HS-27A (cell line): ENCODE data around the gene IFITM1.
"Not testable (repeated sequence)": the region's sequence is repeated elsewhere in the genome, so short reads cannot be mapped to it uniquely, and the experiment has no call there.

ENCODE experiments used
- DNase-seq: peaks from one replicate; pipeline ENCODE4 v3.0.0-alpha.2; 2012; ENCODE audit warnings: low read depth, missing footprints

The IFITM1 gene

GRCh38 chr11:313787-314553 is at the start of gene IFITM1:
IFITM1 (plus strand) TSS chr11:314040; CDS start chr11:314171, 131 bp downstream.
- no peak for DNase-seq

DNA sequence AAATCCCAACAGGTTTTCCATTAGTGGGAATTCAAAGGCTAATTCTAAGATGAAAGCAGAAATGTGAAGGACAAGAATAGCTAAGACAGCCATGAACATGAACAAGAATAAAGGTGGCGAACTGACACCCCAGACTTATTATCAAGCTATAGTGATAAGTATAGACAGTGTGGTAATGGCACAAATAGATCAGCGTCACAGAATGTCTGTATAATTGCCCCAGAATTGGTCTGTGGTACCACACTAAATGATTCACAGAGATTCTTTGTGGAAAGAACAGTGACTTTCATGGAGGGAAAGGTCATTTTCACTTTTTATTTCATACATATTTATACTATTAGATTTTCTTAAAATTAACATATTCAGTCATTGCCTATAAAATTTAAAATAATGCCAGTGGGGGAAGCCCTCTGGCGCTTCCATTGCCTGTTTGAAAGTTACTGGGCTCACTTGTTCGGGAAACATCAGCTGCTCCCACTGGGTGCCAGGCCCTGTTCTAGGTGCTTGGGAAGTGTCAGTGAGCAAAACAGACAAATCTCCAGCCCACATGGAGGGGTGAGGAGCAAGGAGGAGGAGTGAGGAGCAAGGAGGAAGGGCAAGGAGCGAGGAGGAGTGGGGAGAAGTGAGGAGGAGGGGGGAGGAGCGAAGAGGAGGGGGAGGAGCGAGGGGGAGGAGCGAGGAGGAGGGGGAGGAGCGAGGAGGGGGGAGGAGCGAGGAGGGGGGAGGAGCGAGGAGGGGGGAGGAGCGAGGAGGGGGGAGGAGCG is 47.0 kb upstream of the IFITM1 start:
- DNase-seq: no peak

DNA sequence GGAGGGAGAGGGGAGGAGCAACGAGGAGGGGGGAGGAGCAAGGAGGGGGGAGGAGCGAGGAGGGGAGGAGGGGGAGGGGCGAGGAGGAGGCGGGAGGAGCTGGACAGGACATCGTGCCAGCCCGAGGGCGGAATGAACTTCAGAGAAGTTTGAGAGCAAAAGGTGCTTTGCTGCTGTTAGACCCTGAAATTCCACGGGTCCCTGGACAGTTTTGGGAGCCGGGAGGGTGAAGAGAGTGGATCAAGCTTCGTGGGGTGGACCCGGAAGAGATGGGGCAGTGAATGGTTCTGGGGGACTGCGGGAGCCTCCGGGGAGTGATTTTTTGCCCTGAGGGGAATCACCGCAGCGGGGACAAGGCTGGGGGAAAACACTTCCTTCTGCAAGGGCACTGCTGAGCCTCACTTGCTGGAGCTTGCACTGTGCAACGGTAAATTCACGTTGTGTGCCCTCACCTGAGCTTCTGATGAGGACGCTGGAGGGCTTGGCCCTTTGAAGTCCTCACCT is 46.3 kb upstream of the IFITM1 start:
- DNase-seq: no peak

- DNase-seq: not testable (repeated sequence)
Measured at GRCh38 chr11:268716-269145, 45.1 kb upstream of the IFITM1 start.

GRCh38 chr11:269146-269890 is 44.5 kb upstream of the IFITM1 start:
- no peak for DNase-seq

DNA sequence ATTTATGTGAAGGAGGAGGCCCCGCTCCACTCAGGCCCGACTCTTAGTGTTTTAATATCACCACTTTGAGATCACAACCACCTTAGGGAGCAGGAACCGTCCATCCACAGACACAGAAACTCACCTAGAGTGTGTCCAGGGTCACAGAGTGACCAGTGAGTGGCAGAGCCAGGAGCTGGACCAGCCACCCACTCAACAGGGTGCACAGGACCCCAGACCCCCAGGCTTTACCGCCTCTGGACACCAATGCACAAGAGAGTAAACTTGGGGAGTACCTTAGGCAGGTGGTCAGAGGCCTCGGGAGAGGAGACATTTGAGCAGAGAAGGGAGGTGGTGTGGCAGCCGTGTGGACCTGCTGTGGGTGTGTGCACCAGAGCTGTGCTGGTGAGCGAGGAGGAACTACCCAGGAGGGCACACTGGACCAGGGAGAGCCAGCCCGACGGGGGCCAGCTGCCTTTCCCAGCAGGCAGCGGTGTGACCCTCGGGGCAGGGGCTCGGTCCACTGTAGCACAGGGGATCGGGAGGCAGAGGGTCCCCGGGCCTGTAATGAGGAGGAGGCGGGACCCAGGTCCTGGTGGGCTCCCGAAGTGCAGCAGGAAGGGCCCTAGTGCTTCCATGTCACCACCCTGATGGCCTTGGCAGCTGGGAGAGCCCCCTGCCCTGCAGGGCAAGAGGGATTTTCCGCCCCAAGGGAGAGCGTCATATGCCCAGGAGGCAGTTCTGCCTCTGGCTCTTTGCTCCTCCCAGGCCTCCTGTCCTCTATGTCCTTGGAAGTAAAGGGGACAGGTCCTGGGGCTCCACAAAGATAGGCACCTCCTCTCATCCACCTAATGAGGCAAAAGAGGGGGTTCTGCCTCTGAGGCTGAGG is 43.2 kb upstream of the IFITM1 start:
- DNase-seq: no peak

GRCh38 chr11:271319-271715 is 42.5 kb upstream of the IFITM1 start:
- DNase-seq: no peak

GRCh38 chr11:272195-272930 is 41.5 kb upstream of the IFITM1 start:
- no peak for DNase-seq

DNA sequence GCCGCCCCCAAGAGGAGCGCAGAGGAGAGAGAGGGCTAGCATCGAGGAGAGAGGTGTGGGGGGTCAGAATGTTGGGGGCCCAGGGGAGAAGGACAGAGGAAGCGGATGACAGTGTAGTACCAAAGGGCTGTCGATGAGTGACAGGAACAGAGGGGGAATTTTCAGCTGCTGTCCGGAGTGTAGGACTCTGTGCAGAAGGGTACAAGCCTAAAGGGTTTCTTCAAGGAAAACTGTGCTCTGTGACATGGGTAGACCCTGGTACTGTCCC is 41.0 kb upstream of the IFITM1 start:
- DNase-seq: no peak

DNA sequence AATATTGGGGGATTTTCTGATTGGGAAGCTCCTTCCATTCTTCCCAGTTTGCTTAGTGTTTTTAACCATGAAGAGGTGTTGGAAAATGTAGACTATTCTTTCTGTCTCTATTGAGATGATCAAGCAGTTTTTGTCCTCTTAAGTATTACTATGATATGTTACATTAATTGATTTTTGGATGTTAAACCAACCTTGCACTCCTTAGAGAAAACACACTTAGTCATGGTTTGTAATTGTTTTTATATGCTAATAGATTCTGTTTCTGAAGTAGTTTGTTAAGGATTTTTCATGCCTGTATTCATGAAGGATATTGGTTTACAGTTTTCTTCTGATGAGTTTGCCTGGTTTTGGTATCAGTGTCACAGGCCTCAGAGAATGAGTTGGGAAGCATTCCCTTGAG is 37.6 kb upstream of the IFITM1 start:
- DNase-seq: no peak

GRCh38 chr11:278001-278951 is 35.6 kb upstream of the IFITM1 start, which contains the start of gene NLRP6:
NLRP6 (plus strand) TSS chr11:278407; CDS start chr11:278570, 163 bp downstream.
- no peak for DNase-seq

GRCh38 chr11:279040-279965 is 34.5 kb upstream of the IFITM1 start:
- DNase-seq: no peak

- no peak for DNase-seq
Measured at GRCh38 chr11:279966-280705, 33.7 kb upstream of the IFITM1 start.

DNA sequence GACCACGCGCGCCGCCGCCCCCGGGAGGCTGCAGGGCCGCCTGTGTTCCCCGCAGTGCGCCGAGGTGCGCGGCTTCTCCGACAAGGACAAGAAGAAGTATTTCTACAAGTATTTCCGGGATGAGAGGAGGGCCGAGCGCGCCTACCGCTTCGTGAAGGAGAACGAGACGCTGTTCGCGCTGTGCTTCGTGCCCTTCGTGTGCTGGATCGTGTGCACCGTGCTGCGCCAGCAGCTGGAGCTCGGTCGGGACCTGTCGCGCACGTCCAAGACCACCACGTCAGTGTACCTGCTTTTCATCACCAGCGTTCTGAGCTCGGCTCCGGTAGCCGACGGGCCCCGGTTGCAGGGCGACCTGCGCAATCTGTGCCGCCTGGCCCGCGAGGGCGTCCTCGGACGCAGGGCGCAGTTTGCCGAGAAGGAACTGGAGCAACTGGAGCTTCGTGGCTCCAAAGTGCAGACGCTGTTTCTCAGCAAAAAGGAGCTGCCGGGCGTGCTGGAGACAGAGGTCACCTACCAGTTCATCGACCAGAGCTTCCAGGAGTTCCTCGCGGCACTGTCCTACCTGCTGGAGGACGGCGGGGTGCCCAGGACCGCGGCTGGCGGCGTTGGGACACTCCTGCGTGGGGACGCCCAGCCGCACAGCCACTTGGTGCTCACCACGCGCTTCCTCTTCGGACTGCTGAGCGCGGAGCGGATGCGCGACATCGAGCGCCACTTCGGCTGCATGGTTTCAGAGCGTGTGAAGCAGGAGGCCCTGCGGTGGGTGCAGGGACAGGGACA is 32.9 kb upstream of the IFITM1 start:
- no peak for DNase-seq

- DNase-seq: no peak
Measured at GRCh38 chr11:281486-282161, 32.2 kb upstream of the IFITM1 start.

DNA sequence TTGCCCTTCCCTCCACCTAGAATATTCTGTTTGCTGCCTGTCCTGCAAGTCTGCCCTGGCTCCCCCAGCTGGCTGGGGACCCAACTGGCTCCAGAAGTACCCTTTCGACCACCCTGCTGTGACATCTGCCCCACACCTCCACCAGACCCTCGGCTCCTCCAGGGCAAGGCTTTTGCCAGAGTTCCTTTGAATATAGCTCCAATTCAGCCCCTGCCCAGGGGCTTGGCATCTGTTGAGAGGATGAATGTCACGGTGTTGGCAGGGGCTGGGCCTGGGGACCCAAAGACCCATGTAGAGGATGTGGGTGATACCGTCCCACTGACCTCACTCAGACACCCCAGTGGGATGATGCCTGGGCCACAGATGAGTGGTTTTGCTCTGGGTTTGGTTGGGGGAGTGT is 31.7 kb upstream of the IFITM1 start:
- no peak for DNase-seq
